HL-60 (cell line): ENCODE results near the gene MEAK7.
"Not testable (repeated sequence)": the region's sequence is repeated elsewhere in the genome, so short reads cannot be mapped to it uniquely, and the experiment has no call there.

ENCODE experiments used
- DNase-seq, 2 experiments: peaks; one replicate each; pipeline ENCODE4 v3.0.0-alpha.2; 2010 to 2020; ENCODE audit warnings: low read depth in 1 of 2, low spot score in 1 of 2
- H3K27ac ChIP-seq: fragments of 250-450 bp; sonication (Bioruptor Pico); replicated peaks from 2 replicates; pipeline ENCODE4 v1.5.1; 2020; ENCODE audit warnings: mild to moderate bottlenecking, moderate library complexity
- H3K27me3 ChIP-seq: fragments of 250-450 bp; sonication (Bioruptor Pico); 2 replicates; pipeline ENCODE4 v1.5.1; 2021; ENCODE audit warnings: mild to moderate bottlenecking, moderate library complexity; ENCODE audit not compliant: insufficient read depth, poor library complexity, severe bottlenecking
- H3K4me3 ChIP-seq: replicated peaks from 2 replicates; pipeline ENCODE4 v1.5.1; 2011; ENCODE audit warnings: mild to moderate bottlenecking, control low read depth, low read length; ENCODE audit not compliant: insufficient read depth
- GABPA ChIP-seq: IDR thresholded peaks from 2 replicates; pipeline ENCODE4 v1.6.1; 2012; ENCODE audit warnings: low read depth
- POLR2AphosphoS5 ChIP-seq: IDR thresholded peaks from 2 replicates; pipeline ENCODE4 v1.6.1; 2012; ENCODE audit warnings: low read depth
- SPI1 ChIP-seq: IDR thresholded peaks from 2 replicates; pipeline ENCODE4 v1.6.1; 2012; ENCODE audit warnings: low read depth, mild to moderate bottlenecking, borderline replicate concordance
- TF ChIP-seq, protein P1 (sequence below): IDR thresholded peaks from 2 replicates; pipeline ENCODE4 v1.6.1; 2012; ENCODE audit warnings: low read depth; ENCODE audit not compliant: insufficient replicate concordance
- TF ChIP-seq, protein P2 (sequence below): IDR thresholded peaks from one replicate; pipeline ENCODE4 v1.5.1; 2011; ENCODE audit warnings: low read length, control low read depth, inconsistent platforms; ENCODE audit not compliant: insufficient read depth

MEAK7 gene

DNA sequence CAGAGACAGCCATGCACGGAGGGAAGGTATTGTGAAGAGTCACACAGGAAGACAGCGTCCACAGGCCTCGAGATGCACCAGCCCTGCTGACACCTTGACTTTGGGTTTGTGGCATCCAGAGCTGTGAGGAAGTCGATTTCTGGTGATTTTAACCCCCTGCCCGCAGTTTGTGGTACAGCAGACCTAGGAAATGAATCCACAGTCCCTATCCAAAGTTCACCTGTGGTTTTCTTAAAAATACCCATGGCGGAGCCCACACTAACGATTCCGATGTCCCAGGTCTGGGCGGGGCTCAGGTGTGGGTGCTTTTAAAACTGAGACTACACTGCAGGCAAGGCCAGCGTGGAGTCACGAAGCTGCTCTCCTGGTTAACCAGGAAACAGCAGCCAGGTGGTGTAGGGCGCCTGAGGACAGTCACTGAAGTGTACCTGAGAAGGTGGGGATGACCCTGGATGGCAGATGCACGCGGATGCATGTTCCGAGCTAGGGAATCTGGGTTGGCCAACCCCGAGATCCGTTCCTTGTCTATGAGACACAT is 14.4 kb upstream of the MEAK7 start:
- no peak for DNase-seq
- H3K27me3 ChIP-seq: no peaks in the 10 kb centered on the region
- TF ChIP-seq GABPA (no peak), POLR2AphosphoS5 (no peak), SPI1 (no peak)
- TF ChIP-seq, protein P1, sequence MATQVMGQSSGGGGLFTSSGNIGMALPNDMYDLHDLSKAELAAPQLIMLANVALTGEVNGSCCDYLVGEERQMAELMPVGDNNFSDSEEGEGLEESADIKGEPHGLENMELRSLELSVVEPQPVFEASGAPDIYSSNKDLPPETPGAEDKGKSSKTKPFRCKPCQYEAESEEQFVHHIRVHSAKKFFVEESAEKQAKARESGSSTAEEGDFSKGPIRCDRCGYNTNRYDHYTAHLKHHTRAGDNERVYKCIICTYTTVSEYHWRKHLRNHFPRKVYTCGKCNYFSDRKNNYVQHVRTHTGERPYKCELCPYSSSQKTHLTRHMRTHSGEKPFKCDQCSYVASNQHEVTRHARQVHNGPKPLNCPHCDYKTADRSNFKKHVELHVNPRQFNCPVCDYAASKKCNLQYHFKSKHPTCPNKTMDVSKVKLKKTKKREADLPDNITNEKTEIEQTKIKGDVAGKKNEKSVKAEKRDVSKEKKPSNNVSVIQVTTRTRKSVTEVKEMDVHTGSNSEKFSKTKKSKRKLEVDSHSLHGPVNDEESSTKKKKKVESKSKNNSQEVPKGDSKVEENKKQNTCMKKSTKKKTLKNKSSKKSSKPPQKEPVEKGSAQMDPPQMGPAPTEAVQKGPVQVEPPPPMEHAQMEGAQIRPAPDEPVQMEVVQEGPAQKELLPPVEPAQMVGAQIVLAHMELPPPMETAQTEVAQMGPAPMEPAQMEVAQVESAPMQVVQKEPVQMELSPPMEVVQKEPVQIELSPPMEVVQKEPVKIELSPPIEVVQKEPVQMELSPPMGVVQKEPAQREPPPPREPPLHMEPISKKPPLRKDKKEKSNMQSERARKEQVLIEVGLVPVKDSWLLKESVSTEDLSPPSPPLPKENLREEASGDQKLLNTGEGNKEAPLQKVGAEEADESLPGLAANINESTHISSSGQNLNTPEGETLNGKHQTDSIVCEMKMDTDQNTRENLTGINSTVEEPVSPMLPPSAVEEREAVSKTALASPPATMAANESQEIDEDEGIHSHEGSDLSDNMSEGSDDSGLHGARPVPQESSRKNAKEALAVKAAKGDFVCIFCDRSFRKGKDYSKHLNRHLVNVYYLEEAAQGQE: no peak
- TF ChIP-seq, protein P2, sequence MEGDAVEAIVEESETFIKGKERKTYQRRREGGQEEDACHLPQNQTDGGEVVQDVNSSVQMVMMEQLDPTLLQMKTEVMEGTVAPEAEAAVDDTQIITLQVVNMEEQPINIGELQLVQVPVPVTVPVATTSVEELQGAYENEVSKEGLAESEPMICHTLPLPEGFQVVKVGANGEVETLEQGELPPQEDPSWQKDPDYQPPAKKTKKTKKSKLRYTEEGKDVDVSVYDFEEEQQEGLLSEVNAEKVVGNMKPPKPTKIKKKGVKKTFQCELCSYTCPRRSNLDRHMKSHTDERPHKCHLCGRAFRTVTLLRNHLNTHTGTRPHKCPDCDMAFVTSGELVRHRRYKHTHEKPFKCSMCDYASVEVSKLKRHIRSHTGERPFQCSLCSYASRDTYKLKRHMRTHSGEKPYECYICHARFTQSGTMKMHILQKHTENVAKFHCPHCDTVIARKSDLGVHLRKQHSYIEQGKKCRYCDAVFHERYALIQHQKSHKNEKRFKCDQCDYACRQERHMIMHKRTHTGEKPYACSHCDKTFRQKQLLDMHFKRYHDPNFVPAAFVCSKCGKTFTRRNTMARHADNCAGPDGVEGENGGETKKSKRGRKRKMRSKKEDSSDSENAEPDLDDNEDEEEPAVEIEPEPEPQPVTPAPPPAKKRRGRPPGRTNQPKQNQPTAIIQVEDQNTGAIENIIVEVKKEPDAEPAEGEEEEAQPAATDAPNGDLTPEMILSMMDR: no peak
- no peak overlapping the region for H3K4me3 ChIP-seq
- no peak overlapping the region for H3K27ac ChIP-seq

DNA sequence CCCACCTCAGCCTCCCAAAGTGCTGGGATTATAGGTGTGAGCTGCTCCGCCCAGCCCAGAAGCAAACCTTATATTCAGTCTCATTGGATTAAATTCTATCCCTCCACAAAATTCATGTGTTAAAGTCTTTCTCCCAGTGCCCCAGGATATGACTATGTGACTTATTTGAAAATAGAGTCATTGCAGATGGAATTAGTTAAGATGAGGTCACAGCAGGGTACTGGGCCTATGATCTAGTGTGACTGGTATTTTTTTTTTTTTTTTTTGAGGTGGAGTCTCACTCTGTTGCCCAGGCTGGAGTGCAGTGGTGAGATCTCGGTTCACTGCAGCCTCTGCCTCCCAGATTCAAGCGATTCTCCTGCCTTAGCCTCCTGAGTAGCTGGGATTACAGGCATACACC is 13.8 kb upstream of the MEAK7 start:
- not testable (repeated sequence) for H3K4me3 ChIP-seq, DNase-seq, H3K27ac ChIP-seq, H3K27me3 ChIP-seq

DNA sequence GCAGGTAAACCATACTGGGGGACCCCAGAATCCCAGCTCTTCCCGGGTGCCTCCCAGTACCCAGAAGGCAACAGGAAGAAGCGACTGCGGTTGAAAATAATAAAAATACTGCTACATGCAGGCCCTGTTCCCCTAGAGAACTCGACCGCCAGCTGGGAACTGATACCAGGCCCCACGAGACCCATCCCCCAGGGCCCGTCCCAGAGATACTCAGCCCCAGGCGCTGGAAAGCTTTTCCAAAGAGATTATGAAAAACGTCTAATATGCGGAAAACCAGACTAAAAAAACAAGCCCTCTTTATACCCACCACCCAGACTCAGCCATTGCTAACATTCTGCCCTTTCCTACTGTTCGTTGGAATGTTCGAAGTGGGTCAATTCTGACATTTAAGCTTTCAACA is 12.9 kb upstream of the MEAK7 start:
- Histone ChIP-seq H3K27me3 (no peaks in the 10 kb centered on the region), H3K4me3 (no peak overlapping the region), H3K27ac (no peak overlapping the region)
- no peak for DNase-seq
- TF ChIP-seq SPI1 (no peak), GABPA (no peak), POLR2AphosphoS5 (no peak)
- TF ChIP-seq, protein P2: no peak
- TF ChIP-seq, protein P1: no peak

DNA sequence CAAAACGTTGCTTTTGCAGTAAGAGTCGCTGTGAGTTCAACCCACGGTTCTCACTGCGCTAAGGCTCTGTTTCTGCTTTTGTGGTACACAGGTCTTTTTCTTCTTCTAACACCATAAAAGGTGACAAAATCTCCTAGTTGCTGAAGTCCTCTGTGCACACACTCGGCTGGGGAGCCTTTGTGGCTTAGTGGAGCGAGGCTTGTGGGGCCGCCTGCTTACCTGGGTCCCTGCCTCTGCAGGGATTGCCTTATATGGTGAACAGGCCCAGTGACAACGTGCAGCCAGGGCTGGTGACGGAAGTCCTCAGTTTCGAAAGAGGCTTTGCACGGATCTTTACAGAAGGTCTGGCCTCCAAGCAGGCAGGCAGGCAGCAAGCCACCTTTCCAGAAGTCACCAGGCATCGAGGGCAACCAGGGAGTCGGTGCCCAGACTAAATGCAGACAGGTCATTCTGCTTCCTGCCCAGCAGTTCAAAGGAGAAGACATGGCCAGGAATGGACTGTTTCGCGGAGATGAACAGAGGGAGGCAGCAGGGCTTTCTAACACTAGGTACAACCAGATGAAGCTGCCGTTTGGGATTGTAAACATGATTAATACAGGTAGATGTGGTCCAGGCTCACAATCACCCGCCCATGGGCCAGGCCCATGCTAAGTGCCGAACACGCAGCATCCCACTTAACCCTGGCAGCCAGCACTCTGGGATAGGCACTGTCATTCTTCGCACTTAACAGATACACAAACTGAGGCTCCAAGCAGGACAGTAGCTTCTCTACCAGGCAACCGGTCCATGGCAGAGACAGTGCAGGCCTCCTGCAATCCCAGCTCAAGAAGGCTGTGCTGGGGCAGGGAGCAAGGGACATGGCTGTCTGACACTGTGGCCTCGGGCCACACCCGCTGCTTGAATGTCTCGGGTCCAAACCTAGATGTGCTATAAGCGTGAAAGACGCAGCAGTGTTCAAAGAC is 10.7 kb upstream of the MEAK7 start:
- DNase-seq: peak; percentile 86 to 98
- no peak overlapping the region for H3K4me3 ChIP-seq

More for the DNA sequence above, 10.7 kb upstream of the MEAK7 start:
- H3K27me3 ChIP-seq: no peaks in the 10 kb centered on the region
- peak overlapping the region; percentile 81 for H3K27ac ChIP-seq
- no peak for TF ChIP-seq GABPA
- TF ChIP-seq SPI1: peak; percentile 8; the same call in 1 of the 2 replicates
- TF ChIP-seq, protein P2: no peak
- TF ChIP-seq POLR2AphosphoS5: peak; percentile 46; the same call in 1 of the 2 replicates
- TF ChIP-seq, protein P1: no peak
